ENCODE measurements around the gene IFFO2. TPM values are rescaled to one million over a fixed set of nuclear protein-coding genes. Genes with fewer than 3 reads are reported as not detected.

IFFO2 gene
- total and polyA plus RNA-seq, 8 donors, result 13.9 to 38.4 (median 24.3) TPM

DNA sequence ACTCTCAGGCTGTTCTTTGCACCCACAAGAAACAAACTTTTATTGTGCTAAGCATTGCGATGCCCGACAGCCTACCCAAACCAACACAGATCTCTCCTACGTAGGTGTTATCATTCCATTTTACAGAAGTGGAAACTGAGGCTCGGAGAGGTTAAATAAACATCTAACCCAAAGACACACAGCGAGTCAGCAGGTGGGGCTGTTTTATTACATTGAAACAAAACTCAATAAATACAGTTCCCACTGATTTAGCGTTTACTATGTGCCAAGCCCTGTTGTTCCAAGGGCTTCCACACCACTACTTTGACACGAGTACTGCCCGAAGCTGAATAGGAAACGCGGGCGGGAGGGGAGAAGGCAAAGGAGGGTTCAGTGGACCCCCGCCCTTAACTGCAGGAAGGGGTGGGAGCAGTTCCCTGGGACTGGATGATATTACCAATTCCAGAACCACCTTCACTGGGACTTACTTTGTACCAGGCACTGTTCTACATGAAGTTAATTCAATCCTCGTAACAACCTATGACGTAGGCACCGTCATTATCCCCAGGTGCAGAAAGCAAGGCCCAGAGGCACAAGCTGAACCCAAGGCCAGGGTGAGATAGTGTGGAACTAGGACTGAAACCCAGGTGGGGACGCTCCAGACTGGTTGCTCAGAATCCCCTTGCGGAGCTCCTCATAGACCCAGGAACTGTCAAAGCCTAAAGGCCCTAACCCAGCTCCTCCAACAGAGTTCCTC lies 34.8 kb downstream of the IFFO2 start:
- Histone ChIP-seq H3K27me3 (no peaks in the 10 kb centered on the region), H3K4me1 (peaks cover 8 to 25% (median 24%) of the 10 kb centered on the region in 3 donors), H3K9me3 (no peaks in the 10 kb centered on the region), H3K27ac (peak overlapping the region in 3 of 4 donors; percentile 18 to 65 (median 43)), H3K4me3 (no peak overlapping the region), H3K36me3 (peaks cover 0 to 28% (median 7%) of the 10 kb centered on the region in 3 donors)
- no peak for FAIRE-seq
- no peak for DNase-seq
- intact Hi-C loops (cut with DNase I), result no loop called here
- WGBS, 2 donors, result 68 to 71% methylated on average over 17 of the region's 17 CpGs
- TF ChIP-seq, protein P1, sequence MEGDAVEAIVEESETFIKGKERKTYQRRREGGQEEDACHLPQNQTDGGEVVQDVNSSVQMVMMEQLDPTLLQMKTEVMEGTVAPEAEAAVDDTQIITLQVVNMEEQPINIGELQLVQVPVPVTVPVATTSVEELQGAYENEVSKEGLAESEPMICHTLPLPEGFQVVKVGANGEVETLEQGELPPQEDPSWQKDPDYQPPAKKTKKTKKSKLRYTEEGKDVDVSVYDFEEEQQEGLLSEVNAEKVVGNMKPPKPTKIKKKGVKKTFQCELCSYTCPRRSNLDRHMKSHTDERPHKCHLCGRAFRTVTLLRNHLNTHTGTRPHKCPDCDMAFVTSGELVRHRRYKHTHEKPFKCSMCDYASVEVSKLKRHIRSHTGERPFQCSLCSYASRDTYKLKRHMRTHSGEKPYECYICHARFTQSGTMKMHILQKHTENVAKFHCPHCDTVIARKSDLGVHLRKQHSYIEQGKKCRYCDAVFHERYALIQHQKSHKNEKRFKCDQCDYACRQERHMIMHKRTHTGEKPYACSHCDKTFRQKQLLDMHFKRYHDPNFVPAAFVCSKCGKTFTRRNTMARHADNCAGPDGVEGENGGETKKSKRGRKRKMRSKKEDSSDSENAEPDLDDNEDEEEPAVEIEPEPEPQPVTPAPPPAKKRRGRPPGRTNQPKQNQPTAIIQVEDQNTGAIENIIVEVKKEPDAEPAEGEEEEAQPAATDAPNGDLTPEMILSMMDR (IDR thresholded peaks at IDR 0.05), result no peak
- peak in 2 of 4 donors; percentile 2 to 4 for ATAC-seq

DNA sequence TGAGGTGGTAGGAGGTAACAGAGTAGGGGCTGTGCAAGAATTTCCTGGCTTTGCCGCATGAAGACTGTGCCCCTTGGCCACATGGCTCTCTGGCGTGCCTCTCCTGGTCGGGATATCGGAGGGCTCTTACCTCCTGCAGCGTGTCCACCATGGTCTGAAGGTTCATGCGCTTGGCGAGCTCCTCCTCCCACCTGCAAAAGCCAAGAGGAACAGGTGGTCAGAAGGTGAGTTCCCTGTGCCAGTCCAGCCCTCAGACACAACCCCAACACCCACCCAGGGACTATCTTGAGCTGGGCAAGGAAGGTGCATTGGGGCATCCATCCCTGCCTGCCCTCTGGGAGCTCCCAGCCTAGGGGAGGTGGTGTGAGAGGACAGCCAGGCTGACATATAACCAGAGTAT lies 35.5 kb downstream of the IFFO2 start:
- no peak overlapping the region for H3K27ac ChIP-seq
- intact Hi-C loops (cut with DNase I), result no loop called here
- FAIRE-seq, result no peak

DNA sequence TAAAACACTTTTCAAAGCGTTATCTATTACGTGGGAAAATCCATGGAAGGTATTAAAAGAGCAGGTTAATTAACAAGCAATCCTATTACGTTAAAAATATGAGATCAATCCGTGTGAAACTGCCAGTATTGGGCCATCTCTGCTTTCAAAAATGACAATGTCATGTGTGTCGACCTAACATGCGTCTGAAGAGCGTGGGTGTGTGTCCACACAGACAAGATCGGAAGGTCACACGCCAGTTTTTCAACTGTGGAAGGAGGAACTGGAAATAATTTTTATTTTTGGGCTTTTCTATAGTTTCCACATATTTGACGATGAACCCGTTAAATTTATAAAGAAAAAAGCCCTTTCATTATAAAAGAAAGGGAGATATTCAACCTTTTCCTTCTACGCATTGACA lies 36.5 kb downstream of the IFFO2 start:
- Histone ChIP-seq H3K9me3 (no peaks in the 10 kb centered on the region), H3K36me3 (peaks cover 0 to 42% (median 12%) of the 10 kb centered on the region in 3 donors), H3K4me3 (no peak overlapping the region), H3K27ac (no peak overlapping the region), H3K27me3 (no peaks in the 10 kb centered on the region), H3K4me1 (peaks cover 8 to 24% (median 23%) of the 10 kb centered on the region in 3 donors)
- 82 to 83% methylated on average over 12 of the region's 12 CpGs for WGBS, 2 donors
- TF ChIP-seq, protein P1 (IDR thresholded peaks at IDR 0.05), result no peak
- no peak for ATAC-seq
- no peak for FAIRE-seq
- DNase-seq, result no peak
- intact Hi-C loops (cut with DNase I), result loop anchor here in 1 of 3 donors (10.0 kb wide), 1 partner anchor 175 kb away; no protein-coding TSS in a partner anchor

More for the DNA sequence above, 35.5 kb downstream of the IFFO2 start:
- peaks cover 0 to 35% (median 12%) of the 10 kb centered on the region in 3 donors for H3K36me3 ChIP-seq
- peaks cover 8 to 24% (median 23%) of the 10 kb centered on the region in 3 donors for H3K4me1 ChIP-seq
- WGBS, 2 donors, result 85 to 92% methylated on average over 7 of the region's 7 CpGs
- DNase-seq (no peak), ATAC-seq (no peak)
- TF ChIP-seq, protein P1 (IDR thresholded peaks at IDR 0.05), result no peak
- H3K9me3 ChIP-seq, result no peaks in the 10 kb centered on the region
- H3K4me3 ChIP-seq, result no peak overlapping the region
- H3K27me3 ChIP-seq, result no peaks in the 10 kb centered on the region

DNA sequence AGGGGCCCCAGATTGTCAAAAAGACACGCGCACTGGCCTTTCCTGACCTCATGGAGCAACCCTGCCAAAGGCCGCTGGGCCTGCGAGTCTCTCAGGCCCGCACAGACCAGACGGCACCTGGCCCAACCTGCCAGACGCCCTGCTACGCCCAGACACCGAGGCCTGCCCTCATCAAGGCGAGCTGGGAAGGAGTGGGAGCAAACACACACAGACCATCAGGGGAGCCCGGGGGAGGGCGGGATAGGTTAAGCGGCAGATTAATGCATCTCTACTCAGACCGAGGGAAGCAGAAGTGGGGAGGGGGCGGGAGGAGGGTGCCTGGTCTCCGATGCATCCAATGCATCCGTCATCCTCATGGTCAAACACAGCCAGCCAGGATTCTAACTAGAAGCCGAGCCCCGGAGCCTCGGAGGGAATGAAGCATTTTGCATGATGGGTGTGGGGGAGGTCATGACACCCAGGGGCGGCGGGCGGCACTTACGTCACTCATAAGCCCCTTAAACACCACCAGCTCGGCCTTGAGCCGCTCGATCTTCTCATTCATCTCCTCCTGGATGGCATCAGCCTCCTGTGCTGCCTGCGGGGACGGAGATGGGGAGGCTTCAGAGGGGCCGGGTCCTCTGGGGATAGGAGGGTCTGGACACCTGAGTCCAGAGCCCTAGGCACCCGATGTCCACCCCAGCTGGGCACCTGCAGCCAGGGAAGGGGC lies 37.1 kb downstream of the IFFO2 start:
- intact Hi-C loops (cut with DNase I), result loop anchor here in 1 of 3 donors (10.0 kb wide), 1 partner anchor 175 kb away; no protein-coding TSS in a partner anchor
- H3K27me3 ChIP-seq, result no peaks in the 10 kb centered on the region
- FAIRE-seq (no peak), DNase-seq (no peak), ATAC-seq (no peak)
- H3K4me3 ChIP-seq, result no peak overlapping the region
- peaks cover 0 to 42% (median 12%) of the 10 kb centered on the region in 3 donors for H3K36me3 ChIP-seq
- peaks cover 8 to 23% (median 21%) of the 10 kb centered on the region in 3 donors for H3K4me1 ChIP-seq
- 86 to 88% methylated on average over 31 of the region's 31 CpGs for WGBS, 2 donors
- no peaks in the 10 kb centered on the region for H3K9me3 ChIP-seq
- no peak overlapping the region for H3K27ac ChIP-seq
- TF ChIP-seq, protein P1 (IDR thresholded peaks at IDR 0.05), result no peak

Data from pancreas (tissue), 10 donors.